Stimulated activated naive CD4-positive, alpha-beta T cell treated with Interleukin-2 at 50 U/mL for 16 hours (primary cell): ENCODE measurements around the gene MMP26.

Source experiments
- DNase-seq: peaks from one replicate; lab custom pipeline; 2025; lab: John Stamatoyannopoulos, UW

Gene MMP26

GRCh38 chr11:4704054-4704789 lies at the start of gene MMP26:
TSS of gene MMP26 (plus strand) at chr11:4704784.
- no peak for DNase-seq

DNA sequence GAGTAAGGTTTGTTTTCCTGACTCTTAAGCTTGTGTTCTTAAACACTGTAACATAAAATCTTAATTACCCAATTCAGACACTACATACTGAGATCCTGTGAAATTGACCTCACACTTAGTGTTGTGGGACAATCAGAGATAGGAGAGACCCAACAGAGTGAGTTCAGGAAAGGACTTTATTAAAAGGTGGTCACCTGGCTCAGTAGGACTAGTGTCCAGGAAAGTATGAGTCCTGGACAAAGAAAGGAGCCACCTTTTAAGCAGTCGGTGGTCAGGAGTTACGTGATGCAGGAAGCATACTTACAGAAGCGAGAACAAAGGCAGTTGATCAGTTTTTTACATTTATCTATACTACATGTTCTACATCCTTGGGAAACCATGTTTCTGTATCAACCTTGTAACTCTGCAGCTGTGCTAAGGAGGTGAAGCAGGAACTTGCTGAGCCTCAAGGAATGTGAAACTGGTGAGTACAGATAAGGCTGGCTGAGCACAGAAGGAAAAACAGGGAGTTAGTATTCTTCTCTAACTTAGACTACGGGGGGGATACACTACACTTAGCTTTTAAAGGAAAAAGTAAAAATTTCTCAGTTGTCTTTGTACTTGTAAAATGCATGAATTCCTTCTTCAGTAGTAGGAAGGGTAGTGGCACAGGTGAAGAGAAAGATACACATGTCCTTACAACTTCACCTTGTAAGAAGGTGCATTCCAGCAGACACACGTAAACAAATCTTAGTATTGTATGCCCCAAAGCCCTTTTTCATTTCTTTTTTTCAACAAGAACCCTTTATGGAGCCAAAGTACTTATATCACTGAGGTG lies 45.7 kb upstream of the MMP26 start:
- no peak for DNase-seq

DNA sequence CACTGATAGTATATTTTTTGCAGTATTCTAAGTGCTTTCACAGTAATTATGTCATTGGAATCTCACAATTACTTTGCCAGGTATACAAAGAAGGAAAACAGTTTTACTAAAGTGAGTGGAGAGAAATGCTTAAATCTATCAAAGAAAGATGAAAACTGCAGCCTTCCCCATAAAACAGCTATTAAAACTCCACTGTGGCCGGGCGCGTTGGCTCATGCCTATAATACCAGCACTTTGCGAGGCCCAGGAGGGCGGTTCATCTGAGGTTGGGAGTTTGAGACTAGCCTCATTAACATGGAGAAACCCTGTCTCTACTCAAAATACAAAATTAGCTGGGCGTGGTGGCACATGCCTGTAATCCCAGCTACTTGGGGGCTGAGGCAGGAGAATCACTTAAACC lies 41.7 kb upstream of the MMP26 start:
- DNase-seq: no peak

- no peak for DNase-seq
Measured at GRCh38 chr11:4664183-4664582, 40.4 kb upstream of the MMP26 start.

GRCh38 chr11:4664786-4665185 lies 39.8 kb upstream of the MMP26 start:
- DNase-seq: no peak

GRCh38 chr11:4665424-4665823 lies 39.2 kb upstream of the MMP26 start:
- no peak for DNase-seq

GRCh38 chr11:4671741-4672140 lies 32.8 kb upstream of the MMP26 start:
- no peak for DNase-seq

DNA sequence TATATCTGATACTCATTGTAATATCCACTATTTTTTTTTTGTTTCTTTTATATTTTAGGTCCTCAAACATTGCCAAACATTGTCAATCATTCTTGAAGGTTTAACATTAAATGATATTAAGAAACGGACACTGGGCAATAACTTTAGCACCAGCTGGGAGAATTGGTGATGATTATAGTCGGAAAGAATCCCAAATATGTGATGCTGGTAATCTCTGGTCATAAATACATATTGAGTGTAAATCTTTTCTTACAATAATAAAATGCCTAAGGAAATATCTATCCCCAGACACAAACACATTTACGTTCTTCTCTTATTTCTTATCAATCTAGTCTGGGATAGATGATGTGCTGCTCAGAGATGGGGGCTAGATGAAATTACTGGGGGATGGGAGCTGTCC lies 32.1 kb upstream of the MMP26 start:
- no peak for DNase-seq

DNA sequence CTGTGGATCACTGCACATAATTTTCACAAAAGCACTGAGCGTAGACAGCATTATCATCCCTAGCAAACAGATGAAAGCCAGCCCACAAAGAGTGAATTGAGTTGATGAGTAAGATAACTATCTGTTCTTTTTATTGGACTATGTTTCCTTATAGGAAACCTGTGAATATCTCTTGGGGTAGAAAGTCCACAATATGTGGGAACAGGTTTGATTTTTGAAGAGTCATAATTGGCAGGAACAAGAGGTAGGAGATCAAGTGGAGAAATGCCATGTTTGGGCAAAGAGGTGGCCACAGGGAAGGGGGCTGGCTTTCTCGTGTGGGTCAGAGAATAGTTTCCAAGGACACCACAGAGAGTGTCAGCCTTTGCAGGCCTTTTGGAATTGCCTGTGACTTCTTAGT lies 30.8 kb upstream of the MMP26 start:
- no peak for DNase-seq

DNA sequence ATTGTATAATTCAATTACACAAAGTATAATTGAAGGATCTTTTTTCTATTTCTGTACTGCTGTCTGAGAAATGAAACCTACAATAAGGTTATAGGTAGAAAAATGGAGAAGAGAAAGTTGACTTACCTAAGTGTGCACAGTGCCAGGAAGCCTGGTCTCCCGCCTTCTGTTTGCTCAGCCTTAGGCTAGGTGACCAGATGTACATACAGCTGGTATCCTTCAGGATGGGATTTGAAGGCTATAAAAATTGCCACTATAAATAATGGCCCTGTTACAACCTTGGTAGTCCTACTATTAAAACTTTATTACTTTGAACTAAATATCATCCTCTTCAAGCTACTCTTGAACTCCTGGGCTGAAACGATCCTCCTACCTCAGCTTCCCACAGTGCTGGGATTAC lies 26.6 kb upstream of the MMP26 start:
- no peak for DNase-seq

- no peak for DNase-seq
Measured at GRCh38 chr11:4680341-4680740, 24.2 kb upstream of the MMP26 start.

- no peak for DNase-seq
Measured at GRCh38 chr11:4682623-4683419, 21.8 kb upstream of the MMP26 start.

DNA sequence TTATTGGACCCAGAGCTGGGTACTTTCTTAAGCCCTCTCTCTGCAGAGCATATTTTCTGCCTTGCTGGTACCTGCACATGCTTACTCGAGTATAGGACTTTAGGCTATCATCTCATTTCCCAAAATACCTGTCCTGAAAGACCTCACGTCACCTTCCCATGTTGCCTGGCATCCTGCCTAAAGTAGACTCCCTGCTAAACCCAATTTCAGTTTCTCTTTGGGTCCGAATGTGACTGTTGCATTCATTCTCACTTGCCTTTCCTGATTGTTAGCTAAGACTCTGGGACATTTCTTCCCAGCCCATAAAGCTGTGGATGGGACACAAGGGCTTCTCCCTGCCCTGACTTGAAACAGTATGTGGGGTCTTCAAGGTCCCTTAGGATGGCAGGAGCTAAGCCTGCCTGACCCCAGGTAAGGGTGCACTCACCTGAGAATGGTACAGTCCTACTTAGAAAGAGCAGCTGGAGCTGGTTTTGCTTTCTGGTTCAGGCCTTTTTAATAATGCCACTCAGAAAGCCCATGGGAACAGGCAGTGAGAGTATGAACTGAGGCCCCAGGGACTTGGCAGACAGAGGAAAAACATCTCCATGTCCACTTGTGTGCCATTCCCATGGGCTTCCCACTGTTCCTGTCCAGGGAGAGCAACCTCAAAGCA lies 19.8 kb upstream of the MMP26 start:
- DNase-seq: no peak

GRCh38 chr11:4695442-4695841 lies 9.1 kb upstream of the MMP26 start:
- DNase-seq: no peak

DNA sequence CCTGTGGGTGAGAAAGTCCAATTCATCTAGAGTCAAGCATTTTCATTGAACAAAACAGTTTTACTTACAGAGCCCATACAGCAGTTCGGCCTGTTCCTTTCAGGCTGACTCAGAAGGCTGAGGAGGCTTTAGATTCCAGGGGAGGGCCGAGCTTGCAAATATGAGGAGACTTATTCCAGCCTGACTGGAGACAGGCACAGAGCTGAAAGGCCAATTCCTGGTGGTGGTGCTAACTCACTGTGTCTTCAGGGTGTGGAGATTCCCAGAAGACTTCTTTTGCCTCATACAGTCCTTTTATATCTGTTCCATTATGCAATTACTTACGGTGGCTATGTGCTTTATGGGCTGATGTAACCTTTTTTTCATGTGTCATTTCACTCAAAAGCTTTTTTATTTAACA lies 7.0 kb upstream of the MMP26 start, which contains the start of gene OR51E2:
Gene OR51E2 (minus strand): TSS at position 269 of the 400 bp plus-strand sequence. CDS start 15,142 bp downstream, outside the sequence.
- no peak for DNase-seq

DNA sequence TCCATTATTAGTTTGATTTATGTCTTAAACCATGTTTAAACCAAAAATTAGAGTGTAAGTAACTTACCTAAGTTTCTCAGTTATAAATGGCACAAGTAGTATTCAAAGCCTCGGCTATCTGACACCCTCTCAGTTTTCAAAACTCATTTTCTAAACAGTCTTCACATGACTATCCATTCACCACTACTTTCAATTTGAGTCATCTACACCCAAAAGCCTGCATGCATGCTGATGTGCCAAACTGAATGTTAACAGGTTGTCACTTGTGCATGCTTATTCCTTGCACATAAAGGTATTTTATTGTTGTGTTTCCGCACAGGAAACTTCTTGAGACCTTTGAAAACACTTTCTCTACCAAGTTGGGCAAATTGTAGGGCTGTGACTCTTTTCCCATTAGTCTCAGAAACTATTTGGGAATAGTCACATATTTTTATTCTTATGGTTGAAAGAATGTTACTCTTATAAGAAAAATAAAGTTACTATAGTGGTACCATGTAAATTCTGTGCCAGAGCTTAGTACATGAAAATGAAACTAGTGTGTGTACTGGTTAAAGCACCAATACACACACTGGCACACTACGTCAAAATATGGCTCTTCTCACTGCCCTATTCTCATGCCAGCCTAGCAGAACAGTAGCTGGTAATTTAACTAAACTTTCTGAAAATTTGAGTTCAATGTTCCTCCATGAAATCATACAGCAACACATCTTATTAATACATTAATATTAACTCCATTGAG lies 4.7 kb upstream of the MMP26 start:
- no peak for DNase-seq

- DNase-seq: no peak
Measured at GRCh38 chr11:4700436-4700820, 4.2 kb upstream of the MMP26 start.

GRCh38 chr11:4704790-4705334 lies 278 bp downstream of the MMP26 start:
- no peak for DNase-seq

DNA sequence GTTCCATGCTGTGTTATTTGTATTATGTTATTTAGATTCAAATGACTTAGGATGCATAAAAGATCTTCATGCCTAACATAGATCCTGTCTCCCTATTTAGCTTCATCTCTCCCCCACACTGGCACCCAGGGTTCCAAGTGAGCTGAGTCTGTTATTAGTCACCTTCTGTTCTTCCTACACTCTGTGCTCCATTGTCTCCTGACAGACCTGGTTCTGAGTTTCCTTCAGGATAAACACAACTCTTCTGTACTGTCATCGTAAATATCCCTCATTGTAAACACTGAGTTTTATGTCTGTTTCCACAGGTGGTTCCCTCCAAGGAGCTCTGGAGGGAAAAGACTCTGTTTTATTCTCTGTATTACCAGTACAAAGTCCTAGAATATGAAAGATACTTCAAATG lies 8.7 kb downstream of the MMP26 start:
- no peak for DNase-seq

DNA sequence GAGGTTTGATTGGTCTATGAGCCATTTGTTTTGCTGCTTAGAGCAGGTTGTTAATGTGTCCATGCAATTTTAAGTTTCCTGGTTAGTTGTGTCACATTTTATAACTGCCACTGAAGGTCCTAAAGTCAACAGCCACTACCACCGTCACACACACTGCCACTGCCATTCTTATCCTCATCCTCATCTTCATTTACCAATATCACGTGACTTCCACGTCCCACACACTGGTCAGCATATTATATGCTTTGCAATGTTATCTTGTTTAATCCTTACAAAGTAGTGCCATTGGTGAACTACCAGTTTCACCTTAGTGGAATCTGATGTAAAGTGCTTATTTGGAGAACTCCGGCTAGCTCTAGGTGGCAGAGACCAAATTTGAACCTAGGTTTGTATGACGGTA lies 9.7 kb downstream of the MMP26 start:
- no peak for DNase-seq
